ENCODE measurements around the gene ZNF267. TPM values are rescaled to one million over a fixed set of nuclear protein-coding genes. Genes with fewer than 3 reads are reported as not detected.

ZNF267 gene
- total RNA-seq, 4 donors from 2014 or later: 10.6 to 51.2 (median 12.0) TPM

DNA sequence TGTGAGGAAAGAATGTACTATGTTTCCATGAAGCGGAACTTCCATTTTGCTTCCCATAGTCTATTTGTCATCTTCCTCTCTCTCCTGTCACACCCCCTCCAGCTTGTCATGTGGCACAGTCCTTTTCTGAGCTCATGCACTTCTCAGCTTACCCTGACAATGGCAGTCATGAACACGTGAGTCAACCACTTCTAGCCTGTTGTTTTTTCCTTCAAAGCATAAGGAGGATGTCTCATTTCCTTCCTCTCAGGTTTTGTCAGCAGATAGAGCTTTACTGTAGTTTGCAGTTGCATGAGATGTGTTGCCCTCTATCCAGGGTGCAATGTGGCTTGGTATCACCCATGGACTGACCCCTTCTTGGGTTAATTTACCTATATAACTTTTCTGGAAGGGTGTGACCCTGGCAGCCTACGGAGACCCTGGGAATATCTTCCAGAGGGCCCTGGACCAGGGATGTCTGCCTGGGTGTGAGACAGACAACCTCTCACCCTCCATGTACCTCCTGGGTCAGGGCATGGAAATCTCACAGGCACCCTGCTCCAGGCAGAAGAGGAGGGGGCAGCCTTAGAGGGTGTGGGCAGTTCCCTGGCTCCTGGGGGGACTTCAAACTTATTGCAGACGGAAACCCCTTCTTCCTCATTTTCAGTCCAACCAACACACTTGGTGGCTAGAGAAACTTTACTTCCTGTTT, 4.0 kb upstream of the ZNF267 start:
- Histone ChIP-seq H3K27ac (peak overlapping the region; percentile 37 to 80 (median 62)), H3K36me3 (no peaks in the 10 kb centered on the region), H3K4me3 (no peak overlapping the region), H3K27me3 (no peaks in the 10 kb centered on the region), H3K4me1 (peaks cover 0 to 13% (median 10%) of the 10 kb centered on the region in 4 donors), H3K9me3 (no peaks in the 10 kb centered on the region)
- TF ChIP-seq, protein P1, sequence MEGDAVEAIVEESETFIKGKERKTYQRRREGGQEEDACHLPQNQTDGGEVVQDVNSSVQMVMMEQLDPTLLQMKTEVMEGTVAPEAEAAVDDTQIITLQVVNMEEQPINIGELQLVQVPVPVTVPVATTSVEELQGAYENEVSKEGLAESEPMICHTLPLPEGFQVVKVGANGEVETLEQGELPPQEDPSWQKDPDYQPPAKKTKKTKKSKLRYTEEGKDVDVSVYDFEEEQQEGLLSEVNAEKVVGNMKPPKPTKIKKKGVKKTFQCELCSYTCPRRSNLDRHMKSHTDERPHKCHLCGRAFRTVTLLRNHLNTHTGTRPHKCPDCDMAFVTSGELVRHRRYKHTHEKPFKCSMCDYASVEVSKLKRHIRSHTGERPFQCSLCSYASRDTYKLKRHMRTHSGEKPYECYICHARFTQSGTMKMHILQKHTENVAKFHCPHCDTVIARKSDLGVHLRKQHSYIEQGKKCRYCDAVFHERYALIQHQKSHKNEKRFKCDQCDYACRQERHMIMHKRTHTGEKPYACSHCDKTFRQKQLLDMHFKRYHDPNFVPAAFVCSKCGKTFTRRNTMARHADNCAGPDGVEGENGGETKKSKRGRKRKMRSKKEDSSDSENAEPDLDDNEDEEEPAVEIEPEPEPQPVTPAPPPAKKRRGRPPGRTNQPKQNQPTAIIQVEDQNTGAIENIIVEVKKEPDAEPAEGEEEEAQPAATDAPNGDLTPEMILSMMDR (IDR thresholded peaks at IDR 0.05): no peak
- TF ChIP-seq POLR2A (IDR thresholded peaks at IDR 0.05): no peak
- peak in 2 of 3 donors; percentile 81 to 83 for DNase-seq

DNA sequence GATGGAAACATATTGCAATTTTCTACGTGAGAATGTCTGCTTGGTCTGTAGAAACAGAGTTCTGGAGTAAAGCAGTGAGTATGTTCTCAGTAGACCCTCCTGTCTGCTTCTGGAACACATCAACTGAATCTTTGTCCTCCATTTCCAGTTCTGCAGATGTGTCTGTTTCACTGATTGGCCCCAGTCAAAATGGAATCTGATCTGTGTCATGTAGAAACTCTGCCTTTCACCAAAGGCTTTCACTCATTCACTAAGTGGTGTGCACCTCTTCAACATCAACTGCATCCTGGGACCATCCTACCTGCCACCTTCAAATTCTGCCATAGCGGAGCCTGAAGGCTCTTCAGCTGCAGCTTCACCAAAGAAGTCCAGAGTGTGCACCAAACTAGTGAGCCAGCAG, 2.8 kb upstream of the ZNF267 start:
- Histone ChIP-seq H3K9me3 (no peaks in the 10 kb centered on the region), H3K4me1 (peaks cover 0 to 23% (median 14%) of the 10 kb centered on the region in 4 donors), H3K27ac (peak overlapping the region in 1 of 4 donors; percentile 39), H3K4me3 (no peak overlapping the region), H3K27me3 (no peaks in the 10 kb centered on the region), H3K36me3 (no peaks in the 10 kb centered on the region)
- TF ChIP-seq, protein P1 (IDR thresholded peaks at IDR 0.05): no peak
- TF ChIP-seq POLR2A (IDR thresholded peaks at IDR 0.05): no peak
- no peak for DNase-seq

DNA sequence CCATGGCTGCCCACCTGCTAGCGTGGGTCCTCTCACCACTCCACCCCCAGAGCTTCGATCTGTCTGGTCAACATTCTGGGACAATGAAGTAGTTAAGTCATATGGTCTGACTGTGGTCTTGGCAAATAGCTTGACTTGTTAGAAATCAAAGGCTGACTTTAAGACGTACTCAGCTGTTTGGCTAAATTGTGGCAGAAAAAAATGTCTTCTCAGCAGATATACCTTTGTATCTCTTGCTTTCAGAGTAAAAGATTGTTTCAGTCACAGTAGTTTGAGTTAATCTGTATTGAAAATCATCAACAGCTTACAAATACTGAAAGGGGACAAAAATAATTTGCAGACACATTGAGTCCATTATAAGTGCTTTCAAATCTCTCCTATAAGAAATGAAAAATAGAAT, 2.1 kb upstream of the ZNF267 start:
- peak overlapping the region in 1 of 4 donors; percentile 8 for H3K27ac ChIP-seq
- no peaks in the 10 kb centered on the region for H3K36me3 ChIP-seq
- no peak overlapping the region for H3K4me3 ChIP-seq
- H3K9me3 ChIP-seq: no peaks in the 10 kb centered on the region
- peaks cover 0 to 28% (median 18%) of the 10 kb centered on the region in 4 donors for H3K4me1 ChIP-seq
- H3K27me3 ChIP-seq: no peaks in the 10 kb centered on the region
- DNase-seq: no peak
- TF ChIP-seq, protein P1 (IDR thresholded peaks at IDR 0.05): no peak
- no peak for TF ChIP-seq POLR2A (IDR thresholded peaks at IDR 0.05)

DNA sequence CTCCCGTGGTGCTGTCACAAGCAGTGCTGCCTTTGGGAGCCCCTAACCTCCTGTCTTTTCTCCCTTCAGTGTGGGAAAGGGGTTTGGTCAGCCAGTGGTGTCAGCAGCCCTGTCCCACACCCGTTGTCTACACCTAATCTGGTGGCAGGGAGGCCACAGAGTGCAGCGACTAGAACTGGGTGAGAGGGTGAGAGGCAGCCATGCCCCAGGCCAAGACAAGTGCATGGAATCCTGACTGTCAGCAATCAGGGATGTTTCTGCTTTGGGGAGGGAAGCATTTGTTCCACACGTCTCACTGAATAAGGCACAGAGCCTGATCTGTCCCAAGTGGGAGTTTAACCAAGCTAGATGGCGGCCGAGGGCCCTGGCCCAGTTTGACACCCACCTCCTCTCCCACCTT, 1.4 kb upstream of the ZNF267 start:
- no peak for DNase-seq
- TF ChIP-seq, protein P1 (IDR thresholded peaks at IDR 0.05): no peak
- TF ChIP-seq POLR2A (IDR thresholded peaks at IDR 0.05): no peak
- no peak overlapping the region for H3K27ac ChIP-seq
- H3K36me3 ChIP-seq: no peaks in the 10 kb centered on the region
- no peak overlapping the region for H3K4me3 ChIP-seq
- no peaks in the 10 kb centered on the region for H3K27me3 ChIP-seq
- H3K9me3 ChIP-seq: no peaks in the 10 kb centered on the region
- peaks cover 0 to 35% (median 21%) of the 10 kb centered on the region in 4 donors for H3K4me1 ChIP-seq

DNA sequence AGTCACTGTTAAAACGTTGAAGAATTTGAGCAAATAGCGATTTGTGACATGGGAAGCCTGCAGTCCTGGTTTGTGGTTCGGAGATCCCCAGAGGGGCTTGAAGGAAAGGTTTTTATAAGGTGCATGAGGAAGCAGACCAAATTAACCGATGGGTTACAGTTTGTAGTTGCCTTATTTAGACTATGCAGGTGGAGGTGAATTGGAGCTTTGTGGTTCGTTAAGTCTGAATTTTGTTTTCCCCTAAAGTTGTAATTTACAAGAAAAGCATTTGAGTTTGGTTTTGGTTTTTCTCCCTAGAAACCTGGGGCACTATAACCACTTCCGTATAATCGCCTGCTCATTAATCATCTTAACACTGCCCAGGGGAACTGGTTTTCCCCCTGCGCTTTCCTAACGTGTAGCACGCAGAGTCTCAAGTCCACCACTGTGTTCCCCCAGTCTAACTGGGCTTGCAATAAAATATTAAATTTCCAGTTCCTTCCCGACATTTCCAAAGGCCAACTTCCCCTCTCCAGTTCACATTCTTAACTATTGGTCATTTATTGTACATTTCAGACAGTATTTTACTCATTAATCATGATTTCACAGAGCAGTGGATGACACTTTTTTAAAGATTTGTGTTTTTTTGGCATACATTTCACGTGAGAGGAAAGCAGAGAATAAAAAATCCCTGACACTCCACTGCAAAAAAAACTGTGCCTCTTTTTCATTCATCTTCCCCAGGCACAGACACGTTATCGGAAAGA, 932 bp downstream of the ZNF267 start:
- H3K27ac ChIP-seq: peak overlapping the region; percentile 89 to 96 (median 94)
- H3K27me3 ChIP-seq: no peaks in the 10 kb centered on the region
- peak overlapping the region; percentile 78 to 100 (median 94) for H3K4me3 ChIP-seq
- TF ChIP-seq, protein P1 (IDR thresholded peaks at IDR 0.05): no peak
- no peak for TF ChIP-seq POLR2A (IDR thresholded peaks at IDR 0.05)
- peak in 2 of 3 donors; percentile 44 to 64 for DNase-seq
- no peaks in the 10 kb centered on the region for H3K36me3 ChIP-seq
- H3K4me1 ChIP-seq: peaks cover 0 to 41% (median 22%) of the 10 kb centered on the region in 4 donors
- H3K9me3 ChIP-seq: no peaks in the 10 kb centered on the region
